HG03439 (cell line): Measurements from ENCODE around the gene SRF.

Experiments used
- ATAC-seq: cut with Tn5 transposase; IDR thresholded peaks from one replicate; pipeline ENCODE4 v1.9.1; 2021; ENCODE audit warnings: mild to moderate bottlenecking, moderate library complexity; ENCODE audit not compliant: unreplicated experiment

Gene SRF

GRCh38 chr6:43146709-43147688, 24.1 kb upstream of the SRF start:
- no peak for ATAC-seq

GRCh38 chr6:43147691-43148477, 23.2 kb upstream of the SRF start:
- ATAC-seq = no peak

GRCh38 chr6:43149265-43149664, 21.8 kb upstream of the SRF start:
- ATAC-seq = no peak

- ATAC-seq = no peak
Observed at GRCh38 chr6:43150051-43150751, 20.9 kb upstream of the SRF start.

- ATAC-seq = no peak
Observed at GRCh38 chr6:43159599-43159998, 11.5 kb upstream of the SRF start.

GRCh38 chr6:43163899-43164298, 7.2 kb upstream of the SRF start:
- ATAC-seq = no peak

- no peak for ATAC-seq
Observed at GRCh38 chr6:43170417-43170930, 595 bp upstream of the SRF start.

GRCh38 chr6:43171707-43172103, 636 bp downstream of the SRF start:
- no peak for ATAC-seq

- ATAC-seq = no peak
Observed at GRCh38 chr6:43172104-43173007, 1.3 kb downstream of the SRF start.

- ATAC-seq = no peak
Observed at GRCh38 chr6:43173591-43174262, 2.7 kb downstream of the SRF start.

- peak; percentile 65 for ATAC-seq
Observed at GRCh38 chr6:43174263-43175112, 3.4 kb downstream of the SRF start.

- ATAC-seq = no peak
Observed at GRCh38 chr6:43175676-43176422, 4.8 kb downstream of the SRF start.

GRCh38 chr6:43176423-43176786, 5.3 kb downstream of the SRF start:
- ATAC-seq = no peak

GRCh38 chr6:43178150-43178549, 7.1 kb downstream of the SRF start:
- ATAC-seq = no peak

- no peak for ATAC-seq
Observed at GRCh38 chr6:43178951-43179830, 8.1 kb downstream of the SRF start.

- ATAC-seq = no peak
Observed at GRCh38 chr6:43180058-43180457, 9.0 kb downstream of the SRF start.

GRCh38 chr6:43180985-43181384, 9.9 kb downstream of the SRF start:
- ATAC-seq = no peak
